HEK293 (cell line): ENCODE results near the gene ISG15.

Experiments
- CTCF ChIA-PET: fragments of 350-600 bp; formaldehyde crosslinking; extraction: SDS; loops from one replicate; lab custom pipeline; 2021; ENCODE audit warnings: antibody characterized with exemption; lab: Yijun Ruan, JAX
- POLR2A ChIA-PET: fragments of 300-600 bp; formaldehyde crosslinking; extraction: SDS; loops from one replicate; lab custom pipeline; 2020; ENCODE audit warnings: antibody characterized with exemption, inconsistent platforms; lab: Yijun Ruan, JAX
- H3K27ac ChIP-seq: fragments of 200-500 bp; sonication (Bioruptor generic); 2 replicates; pipeline ENCODE4 v1.5.1; 2014; ENCODE audit warnings: low read depth, low read length, control low read depth, inconsistent platforms; ENCODE audit errors: extremely low read depth
- H3K36me3 ChIP-seq, 2 experiments: fragments of 200-500 bp in 1 of 2; sonication (Bioruptor generic) in 1 of 2; 1 replicate in 1 of 2; 2 replicates in 1 of 2; pipeline ENCODE4 v1.5.1; 2014 to 2017; ENCODE audit warnings: inconsistent platforms in 2 of 2, low read length in 2 of 2; ENCODE audit not compliant: control insufficient read depth in 2 of 2, insufficient read depth in 1 of 2
- H3K4me1 ChIP-seq: fragments of 200-500 bp; sonication (Bioruptor generic); 2 replicates; pipeline ENCODE4 v1.5.1; 2014; ENCODE audit warnings: mild to moderate bottlenecking, low read length, inconsistent platforms; ENCODE audit not compliant: control insufficient read depth, insufficient read depth
- H3K4me3 ChIP-seq: 2 replicates; pipeline ENCODE4 v1.5.1; 2011; ENCODE audit warnings: low read depth, mild to moderate bottlenecking, control low read depth, low read length, moderate library complexity
- H3K9me3 ChIP-seq: fragments of 200-500 bp; sonication (Bioruptor generic); 2 replicates; pipeline ENCODE4 v1.5.1; 2014; ENCODE audit warnings: low read depth, low read length, inconsistent platforms; ENCODE audit not compliant: control insufficient read depth, insufficient read depth
- AEBP2 ChIP-seq: fragments of 450-650 bp; formaldehyde crosslinking; IDR thresholded peaks from 2 replicates; pipeline ENCODE4 v1.5.1; 2016; ENCODE audit warnings: missing biosample characterization, missing genetic modification characterization, borderline replicate concordance
- BCL11A ChIP-seq: fragments of 450-650 bp; formaldehyde crosslinking; IDR thresholded peaks from 2 replicates; pipeline ENCODE4 v1.5.1; 2016; ENCODE audit warnings: low read depth, missing biosample characterization, missing genetic modification characterization
- HOXC10 ChIP-seq: sonication (generic); formaldehyde crosslinking; IDR thresholded peaks from 2 replicates; pipeline ENCODE4 v1.8.1; 2023; ENCODE audit warnings: mild to moderate bottlenecking, missing genetic modification reagents
- RBAK ChIP-seq: fragments of 450-650 bp; formaldehyde crosslinking; IDR thresholded peaks from 2 replicates; pipeline ENCODE4 v1.5.1; 2016; ENCODE audit warnings: missing biosample characterization, missing genetic modification characterization
- ZBTB49 ChIP-seq: fragments of 450-650 bp; formaldehyde crosslinking; IDR thresholded peaks from 2 replicates; pipeline ENCODE4 v1.5.1; 2016; ENCODE audit warnings: missing biosample characterization, missing genetic modification characterization, low read depth
- ZNF10 ChIP-seq: fragments of 450-650 bp; formaldehyde crosslinking; IDR thresholded peaks from 2 replicates; pipeline ENCODE4 v1.5.1; 2017; ENCODE audit warnings: missing biosample characterization, missing genetic modification characterization
- ZNF121 ChIP-seq: fragments of 450-650 bp; formaldehyde crosslinking; IDR thresholded peaks from 2 replicates; pipeline ENCODE4 v1.5.1; 2016; ENCODE audit warnings: missing biosample characterization, missing genetic modification characterization
- ZNF18 ChIP-seq: fragments of 450-650 bp; formaldehyde crosslinking; IDR thresholded peaks from 2 replicates; pipeline ENCODE4 v1.5.1; 2016; ENCODE audit warnings: missing biosample characterization, missing genetic modification characterization
- ZNF184 ChIP-seq: fragments of 450-650 bp; IDR thresholded peaks from 2 replicates; pipeline ENCODE4 v1.5.1; 2018; ENCODE audit warnings: missing biosample characterization, mild to moderate bottlenecking, missing genetic modification characterization
- ZNF223 ChIP-seq: fragments of 450-650 bp; formaldehyde crosslinking; IDR thresholded peaks from 2 replicates; pipeline ENCODE4 v1.5.1; 2016; ENCODE audit warnings: missing biosample characterization, missing genetic modification characterization
- ZNF24 ChIP-seq: fragments of 450-650 bp; formaldehyde crosslinking; IDR thresholded peaks from 2 replicates; pipeline ENCODE4 v1.5.1; 2016; ENCODE audit warnings: missing biosample characterization, missing genetic modification characterization
- ZNF341 ChIP-seq: fragments of 450-650 bp; formaldehyde crosslinking; IDR thresholded peaks from 2 replicates; pipeline ENCODE4; 2016; ENCODE audit warnings: low read depth, missing biosample characterization, missing genetic modification characterization
- ZNF394 ChIP-seq: fragments of 450-650 bp; formaldehyde crosslinking; IDR thresholded peaks from 2 replicates; pipeline ENCODE4 v1.5.1; 2016; ENCODE audit warnings: missing biosample characterization, missing genetic modification characterization, mild to moderate bottlenecking, moderate library complexity, borderline replicate concordance
- ZNF654 ChIP-seq: fragments of 450-650 bp; formaldehyde crosslinking; IDR thresholded peaks from 2 replicates; pipeline ENCODE4 v1.5.1; 2016; ENCODE audit warnings: low read depth, missing biosample characterization, missing genetic modification characterization
- ZNF658 ChIP-seq: fragments of 450-650 bp; formaldehyde crosslinking; IDR thresholded peaks from 2 replicates; pipeline ENCODE4; 2016; ENCODE audit warnings: missing biosample characterization, missing genetic modification characterization
- ZNF776 ChIP-seq: fragments of 450-650 bp; formaldehyde crosslinking; IDR thresholded peaks from 2 replicates; pipeline ENCODE4 v1.5.0; 2017; ENCODE audit warnings: missing biosample characterization, missing genetic modification characterization, borderline replicate concordance
- ZNF837 ChIP-seq: fragments of 450-650 bp; formaldehyde crosslinking; IDR thresholded peaks from 2 replicates; pipeline ENCODE4 v1.5.1; 2016; ENCODE audit warnings: missing biosample characterization, missing genetic modification characterization
- ZSCAN16 ChIP-seq: fragments of 450-650 bp; formaldehyde crosslinking; IDR thresholded peaks from 2 replicates; pipeline ENCODE4 v1.5.1; 2016; ENCODE audit warnings: missing biosample characterization, missing genetic modification characterization
- ZSCAN30 ChIP-seq: fragments of 450-650 bp; IDR thresholded peaks from 2 replicates; pipeline ENCODE4 v1.5.1; 2018; ENCODE audit warnings: missing biosample characterization, mild to moderate bottlenecking, missing genetic modification characterization, moderate library complexity

ISG15 gene

GRCh38 chr1:1021920-1022259 is 8.6 kb downstream of the ISG15 start:
- no peak overlapping the region for H3K27ac ChIP-seq
- TF ChIP-seq ZNF658 (tag by site-specific recombination) (no peak), ZNF18 (no peak), ZNF10 (tag by site-specific recombination) (no peak), HOXC10 (CRISPR knock-in tag) (no peak), ZNF24 (tag by site-specific recombination) (no peak), BCL11A (no peak), ZNF654 (tag by site-specific recombination) (no peak), RBAK (tag by site-specific recombination) (no peak), ZNF184 (tag by site-specific recombination) (no peak), ZNF341 (tag by site-specific recombination) (no peak)
- TF ChIP-seq, all 188 proteins: peak for 0
- peaks cover 3% of the 10 kb centered on the region; the same call in 1 of the 2 replicates for H3K4me1 ChIP-seq
- H3K9me3 ChIP-seq, result no peaks in the 10 kb centered on the region
- no peak overlapping the region for H3K4me3 ChIP-seq
- ChIA-PET CTCF (interaction anchor here (0.6 to 2.4 kb wide), 5 partner anchors 19 to 80 kb away, joined by 4 to 8 read pairs (median 4); no protein-coding TSS in a partner anchor), POLR2A (interaction anchor here (0.7 to 5.6 kb wide), 3 partner anchors 18 to 37 kb away, joined by 3 to 44 read pairs (median 11); partner anchors contain the start of gene HES4)
- H3K36me3 ChIP-seq, result peaks cover 0 to 39% of the 10 kb centered on the region in 2 experiments; a peak in 1 of 3 replicates

GRCh38 chr1:1022302-1023009 is 9.2 kb downstream of the ISG15 start:
- TF ChIP-seq ZSCAN16 (tag by site-specific recombination), result no peak
- TF ChIP-seq ZNF837 (tag by site-specific recombination), result no peak
- no peak for TF ChIP-seq ZBTB49 (tag by site-specific recombination)
- no peak for TF ChIP-seq AEBP2 (tag by site-specific recombination)
- TF ChIP-seq ZNF223 (tag by site-specific recombination), result no peak
- no peak for TF ChIP-seq ZNF394 (tag by site-specific recombination)
- no peak for TF ChIP-seq ZSCAN30 (tag by site-specific recombination)
- no peak for TF ChIP-seq ZNF776 (tag by site-specific recombination)
- TF ChIP-seq ZNF121 (tag by site-specific recombination), result no peak
- Histone ChIP-seq H3K4me1 (peaks cover 3% of the 10 kb centered on the region; the same call in 1 of the 2 replicates), H3K9me3 (no peaks in the 10 kb centered on the region), H3K27ac (no peak overlapping the region), H3K4me3 (no peak overlapping the region), H3K36me3 (peaks cover 0 to 44% of the 10 kb centered on the region in 2 experiments; a peak in 1 of 3 replicates)
- CTCF ChIA-PET, result interaction anchor here (0.5 to 2.4 kb wide), 5 partner anchors 29 to 80 kb away, joined by 3 to 8 read pairs (median 4); no protein-coding TSS in a partner anchor
- POLR2A ChIA-PET, result interaction anchor here (0.6 to 1.0 kb wide), 3 partner anchors 18 to 117 kb away, joined by 3 to 11 read pairs (median 6); no protein-coding TSS in a partner anchor
